ENCODE results near the gene MICB. TPM values are rescaled to one million over a fixed set of nuclear protein-coding genes. Genes with fewer than 3 reads are reported as not detected.

The MICB gene
- total and polyA plus RNA-seq, 9 of the 15 experiments (the other 6 are each of a cell fraction or from before 2014, with no cell fraction given), result 13.3 to 34.5 (median 19.8) TPM

GRCh38 chr6:31547727-31548543 is 50.0 kb downstream of the MICB start (continued):
- TF ChIP-seq E2F1 (CRISPR knock-in tag; IDR thresholded peaks at IDR 0.05), result no peak
- peak; percentile 58; the same call in 1 of the 2 replicates for TF ChIP-seq CTBP1 (IDR thresholded peaks at IDR 0.05; ENCODE audit: borderline replicate concordance)
- TF ChIP-seq ZHX1 (conservative IDR thresholded peaks at IDR 0.05; ENCODE audit: low read length), result 0 out of 2 replicates have a peak, but pooled peaks have one; percentile 7
- no peak for TF ChIP-seq EWSR1 (IDR thresholded peaks at IDR 0.05; ENCODE audit: borderline replicate concordance, low read depth, partially characterized antibody)
- no peak for TF ChIP-seq RB1 (IDR thresholded peaks at IDR 0.05; ENCODE audit: low read depth)
- TF ChIP-seq SREBF2 (CRISPR knock-in tag; IDR thresholded peaks at IDR 0.05), result no peak
- no peak for TF ChIP-seq DNMT1 (IDR thresholded peaks at IDR 0.05)
- TF ChIP-seq CEBPZ (IDR thresholded peaks at IDR 0.05; ENCODE audit: borderline replicate concordance, low read depth, low read length), result no peak
- TF ChIP-seq KDM5B (IDR thresholded peaks at IDR 0.05; ENCODE audit: insufficient replicate concordance, low read depth, low read length), result peak; percentile 41
- peak; percentile 57; the same call in 1 of the 2 replicates for TF ChIP-seq SMAD4 (CRISPR knock-in tag; conservative IDR thresholded peaks at IDR 0.05)
- TF ChIP-seq NR1H2 (CRISPR knock-in tag; IDR thresholded peaks at IDR 0.05), result 0 out of 2 replicates have a peak, but pooled peaks have one; percentile 44
- TF ChIP-seq TOE1 (IDR thresholded peaks at IDR 0.05; ENCODE audit: borderline replicate concordance), result no peak
- TF ChIP-seq TOE1 (CRISPR knock-in tag; IDR thresholded peaks at IDR 0.05; ENCODE audit: borderline replicate concordance, low read depth), result peak; percentile 70; the same call in 1 of the 2 replicates
- no peak for TF ChIP-seq BHLHE40 (IDR thresholded peaks at IDR 0.05; ENCODE audit: low read length)
- no peak for TF ChIP-seq LARP7 (IDR thresholded peaks at IDR 0.05)
- no peak for TF ChIP-seq TGIF2 (CRISPR knock-in tag; IDR thresholded peaks at IDR 0.05)
- peak; percentile 51; the same call in 1 of the 2 replicates for TF ChIP-seq FOSL1 (tag; conservative IDR thresholded peaks at IDR 0.05)
- TF ChIP-seq SMARCC2 (IDR thresholded peaks at IDR 0.05; ENCODE audit: low read depth), result peak; percentile 31; the same call in 1 of the 2 replicates
- TF ChIP-seq RBM22 (IDR thresholded peaks at IDR 0.05; ENCODE audit: low read depth, low read length, poor library complexity, severe bottlenecking), result no peak
- peak; percentile 70 for TF ChIP-seq BACH1 (tag; IDR thresholded peaks at IDR 0.05)
- no peak for TF ChIP-seq ZNF133 (CRISPR knock-in tag; IDR thresholded peaks at IDR 0.05)

All from K562 (cell line).